ENCODE measurements around the gene IL6.
"Not testable (repeated sequence)": the region's sequence is repeated elsewhere in the genome, so short reads cannot be mapped to it uniquely, and the experiment has no call there.

IL6 gene

GRCh38 chr7:22704722-22705121 is 22.3 kb upstream of the IL6 start:
- DNase-seq, result not testable (repeated sequence)

DNA sequence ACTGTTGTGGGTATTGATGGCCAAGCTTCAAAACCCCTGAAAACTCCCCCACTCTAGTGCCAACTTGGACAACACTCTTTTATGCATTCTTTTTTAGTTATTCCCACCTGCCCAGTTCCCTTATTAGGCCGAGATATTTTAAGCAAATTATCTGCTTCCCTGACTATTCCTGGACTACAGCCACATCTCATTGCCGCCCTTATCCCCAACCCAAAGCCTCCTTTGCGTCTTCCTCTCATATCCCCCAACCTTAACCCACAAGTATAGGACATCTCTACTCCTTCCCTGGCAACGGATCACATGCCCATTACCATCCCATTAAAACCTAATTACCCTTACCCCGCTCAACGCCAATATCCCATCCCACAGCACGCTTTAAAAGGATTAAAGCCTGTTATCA is 21.1 kb upstream of the IL6 start:
- not testable (repeated sequence) for DNase-seq

- DNase-seq, result not testable (repeated sequence)
These were observed 19.8 kb upstream of the IL6 start for GRCh38 chr7:22707026-22707691.

- DNase-seq, result not testable (repeated sequence)
These were observed 18.8 kb upstream of the IL6 start for GRCh38 chr7:22708214-22708613.

GRCh38 chr7:22708677-22709061 is 18.3 kb upstream of the IL6 start:
- DNase-seq, result not testable (repeated sequence)

DNA sequence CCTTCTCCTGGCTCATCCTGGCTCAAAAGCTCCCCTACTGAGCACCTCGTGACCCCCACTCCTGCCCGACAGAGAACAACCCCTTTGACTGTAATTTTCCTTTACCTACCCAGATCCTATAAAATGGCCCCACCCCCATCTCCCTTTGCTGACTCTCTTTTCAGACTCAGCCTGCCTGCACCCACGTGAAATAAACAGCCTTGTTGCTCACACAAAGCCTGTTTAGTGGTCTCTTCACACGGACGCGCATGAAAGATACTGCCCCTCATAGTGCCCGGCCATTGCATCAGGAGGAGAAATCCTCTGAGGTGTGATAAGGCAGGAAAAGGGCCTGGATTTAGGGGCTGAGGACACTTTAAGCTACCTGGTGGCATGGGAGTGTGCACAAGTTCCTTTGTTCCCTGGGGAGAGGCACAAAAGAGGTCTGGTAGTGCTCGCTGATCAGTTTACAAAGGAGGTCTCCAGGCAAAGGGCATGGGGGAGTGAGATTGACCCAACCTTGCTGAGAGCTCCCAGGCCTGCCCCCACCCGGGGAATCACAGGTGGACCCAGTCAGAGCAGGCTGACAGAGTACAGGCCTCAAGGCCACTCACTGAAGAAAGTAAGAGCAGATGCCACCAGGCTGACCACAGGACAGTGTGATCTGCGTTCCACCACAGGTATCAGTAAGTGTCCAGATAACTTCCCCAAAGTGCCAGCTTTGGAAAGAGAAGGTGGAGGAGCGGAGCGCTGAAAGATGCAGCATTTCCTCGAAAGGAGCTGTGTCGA is 17.8 kb upstream of the IL6 start:
- DNase-seq, result not testable (repeated sequence)

- DNase-seq, result no peak
These were observed 17.1 kb upstream of the IL6 start for GRCh38 chr7:22709857-22710256.

- no peak for DNase-seq
These were observed 14.0 kb upstream of the IL6 start for GRCh38 chr7:22712999-22713398.

- DNase-seq, result no peak
These were observed 13.5 kb upstream of the IL6 start for GRCh38 chr7:22713463-22713862.

GRCh38 chr7:22715969-22716368 is 11.0 kb upstream of the IL6 start:
- DNase-seq, result no peak

DNA sequence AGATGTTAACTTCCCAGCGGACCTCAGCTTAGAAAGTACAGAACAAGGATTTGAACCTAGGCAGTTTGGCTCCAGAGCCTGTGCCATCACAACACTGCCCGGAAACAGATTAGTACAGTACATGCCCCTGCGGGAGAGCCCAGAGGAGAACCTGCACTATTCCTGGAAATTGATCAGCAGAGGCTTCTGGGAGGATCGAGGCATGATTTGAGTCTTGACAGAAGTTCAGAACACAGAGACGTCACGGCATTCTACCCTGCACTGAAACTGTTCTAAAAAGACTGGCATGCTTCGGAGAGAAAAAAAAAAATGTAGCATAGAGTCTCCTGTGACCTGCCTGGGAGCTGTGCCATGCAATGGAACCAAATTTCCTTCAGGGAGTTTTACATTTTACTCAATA is 9.2 kb upstream of the IL6 start:
- no peak for DNase-seq

- no peak for DNase-seq
These were observed 8.7 kb upstream of the IL6 start for GRCh38 chr7:22718200-22718711.

DNA sequence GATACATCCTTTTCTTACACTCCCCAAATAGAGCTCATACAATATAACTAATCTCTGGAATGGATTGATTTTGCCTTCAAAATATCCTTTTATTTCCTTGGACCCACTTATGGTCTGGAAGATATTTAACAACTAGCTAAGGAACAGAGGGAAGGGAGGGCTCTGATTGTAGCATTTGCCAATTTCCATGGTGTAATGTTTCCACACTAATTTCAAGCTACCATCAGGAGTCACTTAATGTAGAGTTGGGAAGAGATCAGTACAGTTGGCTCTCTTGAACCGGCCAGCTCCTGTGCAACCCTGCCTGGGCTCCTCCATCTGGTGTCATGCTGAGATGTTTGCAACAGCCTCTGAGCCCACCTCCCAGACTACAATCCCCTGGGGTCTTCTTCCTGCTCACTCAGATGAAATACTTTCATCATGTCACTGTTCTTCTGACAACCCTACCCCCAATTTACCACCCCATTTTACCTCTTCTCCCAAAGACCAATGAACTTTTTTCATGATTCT is 8.0 kb upstream of the IL6 start:
- no peak for DNase-seq

DNA sequence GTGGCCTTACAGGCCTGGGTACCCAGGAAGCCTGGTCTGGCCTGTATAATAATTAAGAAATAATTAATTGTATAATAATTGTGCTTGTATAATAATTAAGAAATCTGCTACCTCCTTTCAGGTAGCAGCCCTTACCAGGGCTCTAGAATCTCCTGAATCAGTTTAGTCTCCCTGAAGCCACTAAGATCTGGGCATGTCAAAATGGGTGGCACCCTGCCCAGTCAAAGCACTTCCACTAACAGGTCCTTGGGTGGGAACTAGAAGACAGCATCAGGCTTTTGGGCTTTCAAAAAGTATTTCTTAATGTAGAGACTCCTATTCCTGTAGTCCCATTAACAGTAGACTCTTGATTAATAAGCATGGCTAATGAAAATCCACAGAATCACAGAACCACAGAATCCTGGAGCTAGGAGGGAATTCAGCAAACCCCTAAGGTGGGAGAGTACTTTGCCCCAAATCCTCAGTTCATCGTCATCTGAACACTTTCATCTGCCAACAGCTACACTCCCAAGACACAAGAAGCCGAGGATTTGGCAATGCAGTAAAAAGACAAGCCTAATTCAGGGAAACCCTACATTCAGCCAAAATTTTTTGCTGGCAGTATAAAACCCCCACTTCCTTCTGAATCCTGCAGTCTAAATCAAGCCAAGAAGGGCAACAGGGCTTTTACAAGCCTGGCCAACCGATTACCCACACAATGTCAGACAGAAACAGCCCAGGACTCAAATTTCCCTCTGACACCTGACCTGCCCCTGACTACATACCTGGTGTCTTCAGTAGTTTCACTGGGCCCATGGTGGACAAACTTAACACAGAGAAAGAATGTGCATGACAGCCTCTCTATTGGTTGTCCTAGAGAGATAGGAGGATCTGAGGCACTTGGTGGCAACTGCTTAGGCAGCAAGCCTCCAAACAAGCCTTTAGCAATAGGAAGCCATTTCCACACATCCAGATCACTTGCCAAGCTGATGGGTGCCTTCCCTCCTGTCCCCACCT is 5.9 kb upstream of the IL6 start:
- no peak for DNase-seq

- DNase-seq, result no peak
These were observed 4.3 kb upstream of the IL6 start for GRCh38 chr7:22722536-22723180.

- DNase-seq, result peak; percentile 76 to 87
These were observed 3.8 kb upstream of the IL6 start for GRCh38 chr7:22723181-22723601.

- no peak for DNase-seq
These were observed 3.4 kb upstream of the IL6 start for GRCh38 chr7:22723637-22724036.

GRCh38 chr7:22724861-22725260 is 2.1 kb upstream of the IL6 start:
- no peak for DNase-seq

DNA sequence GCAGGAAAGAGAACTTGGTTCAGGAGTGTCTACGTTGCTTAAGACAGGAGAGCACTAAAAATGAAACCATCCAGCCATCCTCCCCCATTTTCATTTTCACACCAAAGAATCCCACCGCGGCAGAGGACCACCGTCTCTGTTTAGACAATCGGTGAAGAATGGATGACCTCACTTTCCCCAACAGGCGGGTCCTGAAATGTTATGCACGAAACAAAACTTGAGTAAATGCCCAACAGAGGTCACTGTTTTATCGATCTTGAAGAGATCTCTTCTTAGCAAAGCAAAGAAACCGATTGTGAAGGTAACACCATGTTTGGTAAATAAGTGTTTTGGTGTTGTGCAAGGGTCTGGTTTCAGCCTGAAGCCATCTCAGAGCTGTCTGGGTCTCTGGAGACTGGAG is 1.4 kb upstream of the IL6 start:
- peak; percentile 67 to 72 for DNase-seq

DNA sequence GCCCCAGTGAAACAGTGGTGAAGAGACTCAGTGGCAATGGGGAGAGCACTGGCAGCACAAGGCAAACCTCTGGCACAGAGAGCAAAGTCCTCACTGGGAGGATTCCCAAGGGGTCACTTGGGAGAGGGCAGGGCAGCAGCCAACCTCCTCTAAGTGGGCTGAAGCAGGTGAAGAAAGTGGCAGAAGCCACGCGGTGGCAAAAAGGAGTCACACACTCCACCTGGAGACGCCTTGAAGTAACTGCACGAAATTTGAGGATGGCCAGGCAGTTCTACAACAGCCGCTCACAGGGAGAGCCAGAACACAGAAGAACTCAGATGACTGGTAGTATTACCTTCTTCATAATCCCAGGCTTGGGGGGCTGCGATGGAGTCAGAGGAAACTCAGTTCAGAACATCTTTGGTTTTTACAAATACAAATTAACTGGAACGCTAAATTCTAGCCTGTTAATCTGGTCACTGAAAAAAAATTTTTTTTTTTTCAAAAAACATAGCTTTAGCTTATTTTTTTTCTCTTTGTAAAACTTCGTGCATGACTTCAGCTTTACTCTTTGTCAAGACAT is 574 bp upstream of the IL6 start:
- DNase-seq, result peak; percentile 80 to 83

- DNase-seq, result no peak
These were observed 675 bp downstream of the IL6 start for GRCh38 chr7:22727714-22728035.

DNA sequence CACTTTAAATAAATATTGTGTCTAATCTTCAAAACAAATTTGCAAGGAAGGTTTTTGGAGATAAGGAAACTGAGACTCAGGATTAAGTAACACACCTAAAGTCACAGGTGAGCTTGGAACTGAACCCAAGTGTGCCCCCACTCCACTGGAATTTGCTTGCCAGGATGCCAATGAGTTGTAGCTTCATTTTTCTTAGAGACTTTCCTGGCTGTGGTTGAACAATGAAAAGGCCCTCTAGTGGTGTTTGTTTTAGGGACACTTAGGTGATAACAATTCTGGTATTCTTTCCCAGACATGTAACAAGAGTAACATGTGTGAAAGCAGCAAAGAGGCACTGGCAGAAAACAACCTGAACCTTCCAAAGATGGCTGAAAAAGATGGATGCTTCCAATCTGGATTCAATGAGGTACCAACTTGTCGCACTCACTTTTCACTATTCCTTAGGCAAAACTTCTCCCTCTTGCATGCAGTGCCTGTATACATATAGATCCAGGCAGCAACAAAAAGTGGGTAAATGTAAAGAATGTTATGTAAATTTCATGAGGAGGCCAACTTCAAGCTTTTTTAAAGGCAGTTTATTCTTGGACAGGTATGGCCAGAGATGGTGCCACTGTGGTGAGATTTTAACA is 1.5 kb downstream of the IL6 start:
- peak; percentile 74 to 81 for DNase-seq

Measured in Kasumi-1 (cell line).